Thymus (tissue), 11 donors: Measurements from ENCODE around the gene HDGFL3. TPM values are rescaled to one million over a fixed set of nuclear protein-coding genes. Genes with fewer than 3 reads are reported as not detected.
"Not testable (repeated sequence)": the region's sequence is repeated elsewhere in the genome, so short reads cannot be mapped to it uniquely, and the experiment has no call there.

Experiments used
- DNase-seq, 9 donors: peaks; one replicate each; pipeline ENCODE4 v3.0.0-alpha.2; 2013; ENCODE audit warnings: low spot score in 9 of 9, low read depth in 6 of 9, missing footprints in 1 of 9
- H3K27ac ChIP-seq, 2 donors: one replicate each; pipeline ENCODE4 v1.5.1; 2013; ENCODE audit warnings: control low read depth in 1 of 2, low read depth in 1 of 2, low read length in 1 of 2, mild to moderate bottlenecking in 1 of 2, moderate library complexity in 1 of 2
- H3K27me3 ChIP-seq, 2 donors: one replicate each; pipeline ENCODE4 v1.5.1; 2013; ENCODE audit warnings: low read length in 1 of 2; ENCODE audit not compliant: control insufficient read depth in 2 of 2, insufficient read depth in 1 of 2
- H3K36me3 ChIP-seq, 2 donors: one replicate each; pipeline ENCODE4 v1.5.1; 2013; ENCODE audit warnings: low read length in 1 of 2, mild to moderate bottlenecking in 1 of 2, moderate library complexity in 1 of 2; ENCODE audit not compliant: control insufficient read depth in 2 of 2, insufficient read depth in 2 of 2
- H3K4me1 ChIP-seq, 2 donors: one replicate each; pipeline ENCODE4 v1.5.1; 2013; ENCODE audit warnings: low read length in 2 of 2; ENCODE audit not compliant: control insufficient read depth in 2 of 2, insufficient read depth in 2 of 2
- H3K4me3 ChIP-seq, 2 donors: one replicate each; pipeline ENCODE4 v1.5.1; 2013; ENCODE audit warnings: low read length in 2 of 2, control low read depth in 1 of 2, mild to moderate bottlenecking in 1 of 2
- H3K9me3 ChIP-seq, 2 donors: one replicate each; pipeline ENCODE4 v1.5.1; 2013; ENCODE audit warnings: low read length in 1 of 2, mild to moderate bottlenecking in 1 of 2; ENCODE audit not compliant: control insufficient read depth in 2 of 2, insufficient read depth in 1 of 2
- WGBS: extraction: QIAGEN DNeasy Blood & Tissue Kit; methylation state at CpG from one replicate; pipeline ENCODE4 v1.1.7; 2013; 5-methylcytosine and 5-hydroxymethylcytosine counted together
- polyA plus RNA-seq: library from polyadenylated mRNA; stranded (reverse); fragments of 200-250 nt; gene quantifications from one replicate; pipeline ENCODE4 v1.2.3, GENCODE V29; 2013
- total RNA-seq: library from RNA; stranded (reverse); fragments of 120-200 nt; gene quantifications from one replicate; pipeline ENCODE4 v1.2.4, GENCODE V29; 2013
- donor health status: healthy.

Gene HDGFL3
- total and polyA plus RNA-seq, 2 donors, result 20.9 to 43.1 TPM

GRCh38 chr15:83163032-83163431, 44.6 kb downstream of the HDGFL3 start:
- no peak overlapping the region for H3K27ac ChIP-seq
- H3K4me1 ChIP-seq, result peaks cover 0 to 10% of the 10 kb centered on the region in 2 donors
- peaks cover 0 to 4% of the 10 kb centered on the region in 2 donors for H3K9me3 ChIP-seq
- no peak overlapping the region for H3K4me3 ChIP-seq
- DNase-seq, result peak in 7 of 9 donors; percentile 3 to 49 (median 14)
- no peaks in the 10 kb centered on the region for H3K36me3 ChIP-seq
- no peaks in the 10 kb centered on the region for H3K27me3 ChIP-seq
- 74% methylated on average over 4 of the region's 4 CpGs for WGBS

DNA sequence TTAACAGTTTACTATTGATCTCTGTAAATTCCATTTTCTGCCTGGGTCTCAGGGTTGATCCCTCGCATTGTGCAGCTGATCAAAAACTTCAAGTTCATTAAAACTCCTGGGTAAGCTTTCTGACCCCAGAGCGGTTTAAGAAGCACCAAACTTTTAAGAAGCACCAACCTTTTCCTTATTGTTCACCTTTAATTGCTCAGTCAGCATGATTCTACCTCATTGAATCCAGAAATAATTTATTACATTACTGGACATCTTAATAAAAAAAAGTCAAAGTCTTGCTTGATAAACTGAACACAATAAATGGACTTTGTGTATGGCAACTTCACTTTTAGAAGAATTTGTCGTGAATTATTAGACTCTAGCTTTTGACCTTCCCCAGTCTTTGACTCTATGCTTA, 46.9 kb downstream of the HDGFL3 start:
- no peak for DNase-seq
- H3K4me1 ChIP-seq, result peaks cover 0 to 10% of the 10 kb centered on the region in 2 donors
- no peak overlapping the region for H3K4me3 ChIP-seq
- no peak overlapping the region for H3K27ac ChIP-seq
- H3K9me3 ChIP-seq, result no peaks in the 10 kb centered on the region
- no peaks in the 10 kb centered on the region for H3K27me3 ChIP-seq
- H3K36me3 ChIP-seq, result peaks cover 0 to 2% of the 10 kb centered on the region in 2 donors
- WGBS, result 97% methylated on average over 3 of the region's 3 CpGs

DNA sequence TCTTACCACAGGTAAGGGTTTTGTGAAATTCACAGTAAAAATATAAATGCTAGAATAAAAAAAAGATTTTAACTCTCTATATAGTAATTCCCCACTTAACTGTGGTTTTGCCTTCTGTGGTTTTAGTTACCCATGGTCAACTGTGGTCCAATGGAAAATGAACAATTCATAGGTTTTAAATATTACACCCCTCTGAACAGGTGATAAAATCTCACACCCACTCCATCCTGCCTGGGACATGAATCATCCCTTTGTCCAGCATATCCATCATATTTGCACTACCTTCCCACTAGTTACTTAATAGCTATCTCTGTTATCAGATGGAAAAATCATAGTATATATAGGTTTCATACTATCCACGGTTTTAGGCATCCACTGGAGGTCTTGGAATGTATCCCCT, 49.2 kb downstream of the HDGFL3 start:
- WGBS, result 95% methylated on average over 1 of the region's 1 CpG
- Histone ChIP-seq H3K4me1 (peaks cover 0 to 6% of the 10 kb centered on the region in 2 donors), H3K4me3 (no peak overlapping the region), H3K36me3 (peaks cover 0 to 2% of the 10 kb centered on the region in 2 donors), H3K27ac (no peak overlapping the region), H3K27me3 (no peaks in the 10 kb centered on the region), H3K9me3 (no peaks in the 10 kb centered on the region)
- no peak for DNase-seq

GRCh38 chr15:83155942-83156341, 51.7 kb downstream of the HDGFL3 start:
- Histone ChIP-seq H3K27ac (no peak overlapping the region), H3K9me3 (no peaks in the 10 kb centered on the region), H3K4me1 (no peaks in the 10 kb centered on the region), H3K27me3 (no peaks in the 10 kb centered on the region), H3K36me3 (peaks cover 0 to 2% of the 10 kb centered on the region in 2 donors), H3K4me3 (no peak overlapping the region)
- WGBS, result 85% methylated on average over 1 of the region's 1 CpG
- no peak for DNase-seq

GRCh38 chr15:83153288-83153687, 54.3 kb downstream of the HDGFL3 start:
- WGBS, result 95% methylated on average over 1 of the region's 1 CpG
- peaks cover 0 to 11% of the 10 kb centered on the region in 2 donors for H3K36me3 ChIP-seq

GRCh38 chr15:83144771-83145170, 62.9 kb downstream of the HDGFL3 start:
- H3K36me3 ChIP-seq, result peaks cover 7 to 14% of the 10 kb centered on the region in 2 donors
- DNase-seq, result no peak
- H3K27ac ChIP-seq, result no peak overlapping the region
- 97% methylated on average over 3 of the region's 3 CpGs for WGBS
- H3K27me3 ChIP-seq, result no peaks in the 10 kb centered on the region
- H3K4me1 ChIP-seq, result no peaks in the 10 kb centered on the region
- H3K9me3 ChIP-seq, result no peaks in the 10 kb centered on the region
- no peak overlapping the region for H3K4me3 ChIP-seq

More at GRCh38 chr15:83153288-83153687, 54.3 kb downstream of the HDGFL3 start:
- no peak overlapping the region for H3K4me3 ChIP-seq
- no peaks in the 10 kb centered on the region for H3K9me3 ChIP-seq
- no peak overlapping the region for H3K27ac ChIP-seq
- H3K27me3 ChIP-seq, result no peaks in the 10 kb centered on the region
- DNase-seq, result no peak
- H3K4me1 ChIP-seq, result no peaks in the 10 kb centered on the region

DNA sequence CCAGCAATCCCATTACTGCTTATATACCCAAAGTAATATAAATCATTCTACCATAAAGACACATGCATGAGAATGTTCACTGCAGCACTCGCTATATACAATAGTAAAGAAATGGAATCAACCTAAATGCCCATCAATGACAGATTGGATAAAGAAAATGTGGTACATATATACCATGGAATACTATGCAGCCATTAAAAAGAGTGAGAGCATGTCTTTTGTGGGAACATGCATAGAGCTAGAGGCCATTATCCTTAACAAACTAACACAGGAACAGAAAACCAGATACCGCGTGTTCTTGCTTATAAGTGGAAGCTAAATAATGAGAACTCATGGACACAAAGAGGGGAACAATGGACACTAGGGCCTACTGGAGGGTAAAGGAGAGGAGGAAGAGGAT, 65.5 kb downstream of the HDGFL3 start:
- not testable (repeated sequence) for H3K4me1 ChIP-seq, H3K36me3 ChIP-seq, H3K4me3 ChIP-seq, H3K27ac ChIP-seq, H3K9me3 ChIP-seq, DNase-seq, H3K27me3 ChIP-seq
- 97% methylated on average over 3 of the region's 3 CpGs for WGBS

DNA sequence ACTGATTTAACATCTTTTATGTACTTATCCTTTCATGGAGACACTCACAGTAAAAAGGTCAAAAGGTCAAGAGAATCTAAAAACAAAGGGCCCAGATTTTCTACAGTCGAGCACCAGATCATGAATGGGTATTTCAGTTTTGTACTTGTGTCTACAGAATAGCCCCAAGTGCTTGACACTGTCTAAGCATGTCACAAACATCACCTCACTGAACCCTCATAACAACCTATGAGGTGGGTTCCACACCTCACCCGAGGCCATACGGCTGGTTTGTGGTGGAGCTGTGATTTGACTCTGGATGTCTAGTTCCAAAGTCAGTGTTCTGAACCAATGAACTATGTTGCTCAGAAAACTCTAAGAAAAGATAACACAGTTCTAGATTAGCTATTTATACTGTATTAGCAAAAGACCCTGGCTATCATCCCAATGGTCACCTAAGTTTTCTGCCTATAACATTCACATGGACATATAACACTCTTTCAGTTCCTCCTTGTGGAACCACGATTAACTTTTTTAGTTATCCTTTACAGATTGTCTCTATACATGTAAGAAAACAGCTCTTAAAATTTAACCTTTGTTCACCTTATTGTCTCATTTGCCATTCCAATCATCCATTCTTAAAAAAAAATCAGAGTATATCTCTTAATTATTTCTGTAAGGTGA, 74.6 kb downstream of the HDGFL3 start:
- H3K36me3 ChIP-seq, result no peaks in the 10 kb centered on the region
- H3K27ac ChIP-seq, result no peak overlapping the region
- no peaks in the 10 kb centered on the region for H3K4me1 ChIP-seq
- WGBS, result 95% methylated on average over 4 of the region's 4 CpGs
- no peak for DNase-seq
- no peak overlapping the region for H3K4me3 ChIP-seq
- H3K27me3 ChIP-seq, result no peaks in the 10 kb centered on the region
- H3K9me3 ChIP-seq, result no peaks in the 10 kb centered on the region

DNA sequence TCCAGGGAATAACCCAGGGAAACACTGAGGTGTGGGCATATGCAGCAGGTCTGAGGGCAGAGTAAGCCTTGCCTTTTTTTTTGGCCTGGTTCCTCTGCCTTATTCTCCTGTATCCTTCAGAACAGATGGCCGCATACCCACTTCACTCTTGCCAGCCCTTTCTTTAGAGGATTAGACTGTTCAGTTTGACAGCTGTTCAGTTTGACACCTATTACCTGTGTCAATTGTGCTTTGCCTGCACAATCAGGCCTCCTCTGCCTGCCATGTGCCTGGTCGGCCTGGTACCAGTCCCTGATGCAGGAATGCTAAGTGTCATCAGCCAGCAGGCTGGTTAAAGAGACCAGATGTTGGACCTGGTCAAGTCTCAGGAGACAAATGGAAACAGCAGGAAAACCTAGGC, 77.8 kb downstream of the HDGFL3 start:
- Histone ChIP-seq H3K4me1 (no peaks in the 10 kb centered on the region), H3K27ac (no peak overlapping the region), H3K4me3 (no peak overlapping the region), H3K36me3 (no peaks in the 10 kb centered on the region), H3K9me3 (no peaks in the 10 kb centered on the region), H3K27me3 (no peaks in the 10 kb centered on the region)
- DNase-seq, result no peak
- 96% methylated on average over 2 of the region's 2 CpGs for WGBS
